GM12872 (cell line): ENCODE results near the gene BEND5.

ENCODE experiments used
- CTCF ChIP-seq: IDR thresholded peaks from 3 replicates; pipeline ENCODE4 v1.5.1; 2011; ENCODE audit warnings: low read depth, mild to moderate bottlenecking, low read length, moderate library complexity; ENCODE audit not compliant: insufficient read depth

BEND5 gene

GRCh38 chr1:48683839-48684238 is 92.9 kb downstream of the BEND5 start:
- no peak for TF ChIP-seq CTCF

- TF ChIP-seq CTCF: no peak
These were observed 95.0 kb downstream of the BEND5 start for GRCh38 chr1:48681476-48682305.

- TF ChIP-seq CTCF: 0 out of 3 replicates have a peak, but pooled peaks have one; percentile 32
These were observed 96.2 kb downstream of the BEND5 start for GRCh38 chr1:48680411-48681035.

GRCh38 chr1:48679859-48680258 is 96.8 kb downstream of the BEND5 start:
- TF ChIP-seq CTCF: no peak

- TF ChIP-seq CTCF: no peak
These were observed 97.8 kb downstream of the BEND5 start for GRCh38 chr1:48678710-48679505.
